HepG2 (cell line): Measurements from ENCODE around the gene HELZ. TPM values are rescaled to one million over a fixed set of nuclear protein-coding genes. Genes with fewer than 3 reads are reported as not detected.

Source experiments
- ATAC-seq: fragments of 200-7000 bp; cut with Tn5 transposase; 3 replicates; pipeline ENCODE4 v1.9.1; 2020; ENCODE audit warnings: mild to moderate bottlenecking, moderate library complexity
- BruUV-seq: library from RNA; stranded (reverse); fragments of 400-500 nt; replicated peaks from 2 replicates; lab custom pipeline; 2021; lab: Mats Ljungman, UMichigan
- CTCF ChIA-PET: fragments of 300-600 bp; formaldehyde crosslinking; extraction: SDS; loops from one replicate; lab custom pipeline; 2021; ENCODE audit warnings: low total read pairs, inconsistent platforms, low intra/inter-chr PET ratio; lab: Yijun Ruan, JAX
- POLR2A ChIA-PET: fragments of 350-600 bp; sonication (Branson Sonifier 250); formaldehyde crosslinking; loops from one replicate; lab custom pipeline; 2020; ENCODE audit warnings: antibody characterized with exemption, inconsistent platforms; lab: Yijun Ruan, JAX
- DNase-seq: peaks from one replicate; pipeline ENCODE4 v3.0.0-alpha.2; 2015; ENCODE audit warnings: low spot score
- FAIRE-seq: peaks from 3 replicates; lab custom pipeline; 2011; peaks lifted over from hg19 to GRCh38; lab: Jason Lieb, UNC
- H2AFZ ChIP-seq: one replicate; pipeline ENCODE4 v1.6.1; 2011; ENCODE audit warnings: low read length, inconsistent platforms
- H3K27ac ChIP-seq: fragments of 300-600 bp; 3 replicates; pipeline ENCODE4 v1.8.0; 2011; ENCODE audit warnings: mixed run types, mild to moderate bottlenecking, mixed read lengths, low read length, inconsistent platforms; ENCODE audit not compliant: insufficient read depth; ENCODE audit errors: extremely low read length
- H3K27me3 ChIP-seq, 2 experiments: fragments of 200-600 bp in 1 of 2; 2 replicates in 1 of 2; 3 replicates in 1 of 2; pipeline versions ENCODE4 v1.6.0 to v1.8.0; 2011; ENCODE audit warnings: low read length in 2 of 2, mild to moderate bottlenecking in 2 of 2, moderate library complexity in 2 of 2, inconsistent platforms in 1 of 2; ENCODE audit not compliant: insufficient read depth in 2 of 2, control insufficient read depth in 1 of 2
- H3K36me3 ChIP-seq, 2 experiments: fragments of 200-600 bp in 1 of 2; replicated peaks in 1 of 2; 2 replicates in 1 of 2; 3 replicates in 1 of 2; pipeline versions ENCODE4 v1.5.1 to v1.8.0; 2011; ENCODE audit warnings: low read length in 2 of 2, inconsistent platforms in 1 of 2; ENCODE audit not compliant: insufficient read depth in 2 of 2, control insufficient read depth in 1 of 2
- H3K4me1 ChIP-seq: 2 replicates; pipeline ENCODE4 v1.5.1; 2012; ENCODE audit warnings: low read length, inconsistent platforms; ENCODE audit not compliant: insufficient read depth
- H3K4me2 ChIP-seq: 2 replicates; pipeline ENCODE4 v1.6.0; 2011; ENCODE audit warnings: low read depth, low read length, inconsistent platforms
- H3K4me3 ChIP-seq, 3 experiments: fragments of 200-600 bp in 1 of 3; sonication (generic), shearing (Covaris generic) in 1 of 3; replicated peaks in 1 of 3; 2 replicates each; pipeline ENCODE4 v1.5.1; 2011 to 2016; ENCODE audit warnings: low read length in 3 of 3, inconsistent platforms in 2 of 3, low read depth in 2 of 3, mild to moderate bottlenecking in 2 of 3, control low read depth in 1 of 3, mixed read lengths in 1 of 3; ENCODE audit not compliant: insufficient read depth in 1 of 3
- H3K79me2 ChIP-seq: one replicate; pipeline ENCODE4 v1.6.1; 2011; ENCODE audit warnings: low read length, inconsistent platforms; ENCODE audit not compliant: insufficient read depth
- H3K9ac ChIP-seq: 2 replicates; pipeline ENCODE4 v1.6.0; 2011; ENCODE audit warnings: mild to moderate bottlenecking, low read depth, low read length, inconsistent platforms; ENCODE audit not compliant: insufficient read depth
- H3K9me3 ChIP-seq: 2 replicates; pipeline ENCODE4 v1.5.1; 2012; ENCODE audit warnings: mild to moderate bottlenecking, low read length
- H4K20me1 ChIP-seq: 2 replicates; pipeline ENCODE4 v1.6.0; 2011; ENCODE audit warnings: inconsistent platforms, mild to moderate bottlenecking, low read length, moderate library complexity; ENCODE audit not compliant: insufficient read depth
- ADNP ChIP-seq: sonication (generic); formaldehyde crosslinking; IDR thresholded peaks from 2 replicates; pipeline ENCODE4 v1.4.0; 2020; ENCODE audit warnings: missing genetic modification reagents
- HIVEP1 ChIP-seq: sonication (generic); formaldehyde crosslinking; IDR thresholded peaks from 2 replicates; pipeline ENCODE4 v1.4.0; 2020; ENCODE audit warnings: mild to moderate bottlenecking, missing genetic modification reagents
- KLF9 ChIP-seq: IDR thresholded peaks from 2 replicates; pipeline ENCODE4 v1.6.1; 2016; ENCODE audit warnings: low read depth
- MED8 ChIP-seq: sonication (generic); formaldehyde crosslinking; IDR thresholded peaks from 2 replicates; pipeline ENCODE4 v1.8.1; 2023; ENCODE audit warnings: mild to moderate bottlenecking, missing genetic modification reagents; ENCODE audit not compliant: insufficient replicate concordance
- ZNF850 ChIP-seq: sonication (generic); formaldehyde crosslinking; conservative IDR thresholded peaks from 2 replicates; pipeline ENCODE4 v1.9.0; 2021; ENCODE audit warnings: mild to moderate bottlenecking, missing genetic modification reagents
- WGBS: methylation state at CpG from one replicate; pipeline ENCODE4 v1.1.6; 2017; ENCODE audit warnings: low lambda C conversion rate; 5-methylcytosine and 5-hydroxymethylcytosine counted together
- in situ Hi-C: cut with HindIII; loops from 2 replicates; pipeline ENCODE4 v1.10.0; 2017; ENCODE audit warnings: low pct_unique_long_range_greater_than_20kb; ENCODE audit not compliant: extremely low pct_ligation_motif_present
- intact Hi-C: fragments of 100-400 bp; cut with micrococcal nuclease; formaldehyde crosslinking; loops from one replicate; pipeline ENCODE4 v1.10.0; 2022; ENCODE audit not compliant: unreplicated experiment
- polyA plus RNA-seq, 8 experiments: library from polyadenylated mRNA; depleted of rRNA in 3 of 8; stranded (reverse) in 7 of 8; unstranded in 1 of 8; fragments of >200 nt; fragmentation: Illumina TruSeq in 4 of 8; extraction: Trizol in 4 of 8; gene quantifications; 2 replicates each; pipeline versions ENCODE4 v1.2.1 to v1.2.3, GENCODE V29; 2011 to 2016; ENCODE audit warnings: low read depth in 4 of 8, missing spikeins in 1 of 8, mixed read lengths in 1 of 8; ENCODE audit not compliant: insufficient read depth in 1 of 8
- total RNA-seq, 5 experiments: library from RNA; depleted of rRNA; stranded (reverse); fragments of >200 nt; fragmentation: Illumina TruSeq; extraction: Trizol; gene quantifications; 2 replicates each; pipeline ENCODE4 v1.2.3, GENCODE V29; 2016; ENCODE audit warnings: low read depth in 1 of 5
- TF ChIP-seq, protein P1 (sequence below): sonication (generic); formaldehyde crosslinking; IDR thresholded peaks from 2 replicates; pipeline ENCODE4 v1.4.0; 2020; ENCODE audit warnings: mild to moderate bottlenecking, missing genetic modification reagents
- TF ChIP-seq, protein P2 (sequence below): sonication (generic); formaldehyde crosslinking; IDR thresholded peaks from 2 replicates; pipeline ENCODE4 v1.5.0; 2020; ENCODE audit warnings: mild to moderate bottlenecking, missing genetic modification reagents
- TF ChIP-seq, protein P3 (sequence below): fragments of 450-650 bp; IDR thresholded peaks from 2 replicates; pipeline ENCODE4 v1.6.1; 2016

Gene HELZ
- total and polyA plus RNA-seq, 2 of the 13 experiments (the other 11 are each of a cell fraction or from before 2014, with no cell fraction given) = 35.3 to 52.4 TPM

DNA sequence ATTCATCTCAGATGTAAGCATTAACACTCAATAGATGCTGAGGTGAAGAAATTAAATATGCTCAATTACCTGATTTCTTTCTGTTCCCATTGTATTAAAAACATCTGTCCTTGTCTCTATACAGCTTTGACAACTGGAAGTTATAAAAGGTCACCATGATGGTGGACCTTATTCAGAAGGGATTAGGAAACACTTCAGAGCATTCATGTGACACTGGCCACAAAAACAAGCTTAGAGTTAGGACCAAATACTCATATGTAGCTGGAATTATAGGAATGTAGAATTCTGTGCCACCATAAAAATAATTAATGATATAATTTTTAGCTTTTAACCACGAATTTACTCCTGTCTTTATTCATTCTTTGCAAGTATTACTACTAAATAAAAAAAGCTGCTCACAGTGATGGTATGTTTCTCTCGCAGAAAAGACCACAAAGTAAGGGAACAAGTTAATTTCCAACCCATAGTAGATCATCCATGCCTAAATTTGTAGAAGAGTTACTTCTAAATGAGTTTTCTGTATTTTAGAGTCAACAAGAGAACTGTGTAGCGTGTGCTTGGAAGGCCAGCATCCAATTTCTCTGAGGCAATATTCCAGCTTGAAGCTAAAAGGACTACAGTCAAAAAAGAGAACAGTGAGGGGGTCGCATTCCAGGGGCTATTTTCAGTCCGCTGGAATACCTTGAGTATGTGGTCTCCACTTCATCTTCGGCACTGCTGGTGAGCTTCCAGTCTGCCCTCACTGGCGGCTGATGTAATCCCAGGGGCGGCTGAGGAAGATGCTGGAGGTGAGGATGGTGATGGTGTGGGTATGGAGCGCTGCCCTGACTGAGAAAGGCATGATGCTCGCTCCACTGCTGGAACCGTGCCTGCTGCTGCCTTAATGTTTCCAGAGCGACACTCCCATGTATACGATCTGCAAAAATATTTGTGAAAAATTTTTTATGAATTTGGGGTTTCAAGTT, 136.9 kb downstream of the HELZ start:
- no TSS peak for BruUV-seq
- Histone ChIP-seq H3K4me2 (no peak overlapping the region), H3K79me2 (no peaks in the 10 kb centered on the region), H3K9ac (no peak overlapping the region), H3K4me1 (no peaks in the 10 kb centered on the region; the same call in 1 of the 2 replicates), H4K20me1 (peaks cover 2% of the 10 kb centered on the region; the same call in 1 of the 2 replicates), H3K27me3 (no peaks in the 10 kb centered on the region), H2AFZ (no peak overlapping the region), H3K36me3 (peaks cover 27 to 77% of the 10 kb centered on the region in 2 experiments), H3K9me3 (no peaks in the 10 kb centered on the region), H3K27ac (no peak overlapping the region), H3K4me3 (no peak overlapping the region)
- CTCF ChIA-PET = no interaction called here
- in situ Hi-C loops = no loop called here
- FAIRE-seq (no peak), ATAC-seq (no peak), DNase-seq (no peak)
- 91% methylated on average over 13 of the region's 13 CpGs for WGBS
- POLR2A ChIA-PET = no interaction called here
- no peak for TF ChIP-seq HIVEP1 (CRISPR knock-in tag)
- no peak for TF ChIP-seq ADNP (CRISPR knock-in tag)
- TF ChIP-seq, protein P1, sequence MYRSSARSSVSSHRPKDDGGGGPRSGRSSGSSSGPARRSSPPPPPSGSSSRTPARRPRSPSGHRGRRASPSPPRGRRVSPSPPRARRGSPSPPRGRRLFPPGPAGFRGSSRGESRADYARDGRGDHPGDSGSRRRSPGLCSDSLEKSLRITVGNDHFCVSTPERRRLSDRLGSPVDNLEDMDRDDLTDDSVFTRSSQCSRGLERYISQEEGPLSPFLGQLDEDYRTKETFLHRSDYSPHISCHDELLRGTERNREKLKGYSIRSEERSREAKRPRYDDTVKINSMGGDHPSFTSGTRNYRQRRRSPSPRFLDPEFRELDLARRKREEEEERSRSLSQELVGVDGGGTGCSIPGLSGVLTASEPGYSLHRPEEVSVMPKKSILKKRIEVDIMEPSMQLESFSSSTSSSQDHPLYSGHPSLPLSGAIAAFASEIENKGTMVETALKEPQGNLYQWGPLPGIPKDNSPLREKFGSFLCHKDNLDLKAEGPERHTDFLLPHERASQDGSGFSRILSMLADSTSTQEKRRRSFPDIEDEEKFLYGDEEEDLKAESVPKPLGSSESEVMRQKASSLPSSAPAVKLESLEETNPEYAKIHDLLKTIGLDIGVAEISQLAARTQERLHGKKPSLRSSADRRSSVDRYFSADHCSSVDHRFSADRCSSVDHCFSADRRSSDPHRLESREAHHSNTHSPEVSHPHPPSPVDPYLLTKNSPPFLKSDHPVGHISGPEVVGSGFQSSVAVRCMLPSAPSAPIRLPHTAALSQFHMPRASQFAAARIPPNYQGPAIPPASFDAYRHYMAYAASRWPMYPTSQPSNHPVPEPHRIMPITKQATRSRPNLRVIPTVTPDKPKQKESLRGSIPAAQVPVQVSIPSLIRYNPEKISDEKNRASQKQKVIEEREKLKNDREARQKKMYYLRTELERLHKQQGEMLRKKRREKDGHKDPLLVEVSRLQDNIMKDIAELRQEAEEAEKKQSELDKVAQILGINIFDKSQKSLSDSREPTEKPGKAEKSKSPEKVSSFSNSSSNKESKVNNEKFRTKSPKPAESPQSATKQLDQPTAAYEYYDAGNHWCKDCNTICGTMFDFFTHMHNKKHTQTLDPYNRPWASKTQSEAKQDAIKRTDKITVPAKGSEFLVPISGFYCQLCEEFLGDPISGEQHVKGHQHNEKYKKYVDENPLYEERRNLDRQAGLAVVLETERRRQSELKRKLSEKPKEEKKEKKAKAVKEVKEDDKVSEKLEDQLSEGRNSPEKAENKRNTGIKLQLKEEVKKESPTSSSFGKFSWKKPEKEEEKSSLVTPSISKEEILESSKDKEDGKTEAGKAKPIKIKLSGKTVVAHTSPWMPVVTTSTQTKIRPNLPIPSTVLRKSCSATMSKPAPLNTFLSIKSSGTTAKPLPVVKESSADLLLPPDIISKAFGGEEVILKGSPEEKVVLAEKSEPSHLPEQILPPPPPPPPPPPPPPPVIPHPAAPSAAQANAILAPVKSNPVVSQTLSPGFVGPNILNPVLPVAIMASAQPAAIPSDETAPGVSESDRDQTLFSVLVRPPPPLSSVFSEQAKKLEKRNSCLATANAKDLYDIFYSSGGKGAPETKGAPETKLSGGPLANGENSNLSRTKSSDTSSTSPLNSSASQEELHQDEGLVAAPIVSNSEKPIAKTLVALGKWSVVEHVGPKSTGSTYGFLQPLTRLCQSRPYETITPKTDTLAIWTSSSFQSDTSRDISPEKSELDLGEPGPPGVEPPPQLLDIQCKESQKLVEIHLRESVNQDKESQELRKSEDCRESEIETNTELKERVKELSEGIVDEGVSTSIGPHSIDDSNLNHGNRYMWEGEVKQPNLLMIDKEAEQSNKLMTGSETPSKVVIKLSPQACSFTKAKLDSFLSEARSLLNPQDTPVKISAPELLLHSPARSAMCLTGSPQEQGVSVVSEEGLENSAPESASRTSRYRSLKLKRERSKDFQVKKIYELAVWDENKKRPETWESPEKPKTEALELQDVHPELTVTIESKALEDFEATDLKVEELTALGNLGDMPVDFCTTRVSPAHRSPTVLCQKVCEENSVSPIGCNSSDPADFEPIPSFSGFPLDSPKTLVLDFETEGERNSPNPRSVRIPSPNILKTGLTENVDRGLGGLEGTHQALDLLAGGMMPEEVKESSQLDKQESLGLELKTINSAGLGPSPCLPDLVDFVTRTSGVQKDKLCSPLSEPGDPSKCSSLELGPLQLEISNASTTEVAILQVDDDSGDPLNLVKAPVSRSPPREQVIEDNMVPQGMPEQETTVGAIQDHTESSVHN (CRISPR knock-in tag) = no peak
- TF ChIP-seq ZNF850 (CRISPR knock-in tag) = no peak
- TF ChIP-seq, protein P2, sequence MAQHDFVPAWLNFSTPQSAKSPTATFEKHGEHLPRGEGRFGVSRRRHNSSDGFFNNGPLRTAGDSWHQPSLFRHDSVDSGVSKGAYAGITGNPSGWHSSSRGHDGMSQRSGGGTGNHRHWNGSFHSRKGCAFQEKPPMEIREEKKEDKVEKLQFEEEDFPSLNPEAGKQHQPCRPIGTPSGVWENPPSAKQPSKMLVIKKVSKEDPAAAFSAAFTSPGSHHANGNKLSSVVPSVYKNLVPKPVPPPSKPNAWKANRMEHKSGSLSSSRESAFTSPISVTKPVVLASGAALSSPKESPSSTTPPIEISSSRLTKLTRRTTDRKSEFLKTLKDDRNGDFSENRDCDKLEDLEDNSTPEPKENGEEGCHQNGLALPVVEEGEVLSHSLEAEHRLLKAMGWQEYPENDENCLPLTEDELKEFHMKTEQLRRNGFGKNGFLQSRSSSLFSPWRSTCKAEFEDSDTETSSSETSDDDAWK = no peak
- TF ChIP-seq MED8 (CRISPR knock-in tag) = no peak
- TF ChIP-seq, protein P3, sequence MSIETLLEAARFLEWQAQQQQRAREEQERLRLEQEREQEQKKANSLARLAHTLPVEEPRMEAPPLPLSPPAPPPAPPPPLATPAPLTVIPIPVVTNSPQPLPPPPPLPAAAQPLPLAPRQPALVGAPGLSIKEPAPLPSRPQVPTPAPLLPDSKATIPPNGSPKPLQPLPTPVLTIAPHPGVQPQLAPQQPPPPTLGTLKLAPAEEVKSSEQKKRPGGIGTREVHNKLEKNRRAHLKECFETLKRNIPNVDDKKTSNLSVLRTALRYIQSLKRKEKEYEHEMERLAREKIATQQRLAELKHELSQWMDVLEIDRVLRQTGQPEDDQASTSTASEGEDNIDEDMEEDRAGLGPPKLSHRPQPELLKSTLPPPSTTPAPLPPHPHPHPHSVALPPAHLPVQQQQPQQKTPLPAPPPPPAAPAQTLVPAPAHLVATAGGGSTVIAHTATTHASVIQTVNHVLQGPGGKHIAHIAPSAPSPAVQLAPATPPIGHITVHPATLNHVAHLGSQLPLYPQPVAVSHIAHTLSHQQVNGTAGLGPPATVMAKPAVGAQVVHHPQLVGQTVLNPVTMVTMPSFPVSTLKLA = no peak
- TF ChIP-seq KLF9 (CRISPR knock-in tag) = no peak
- intact Hi-C loops = no loop called here
